H9 (cell line): ENCODE results near the gene PI4KB. TPM values are rescaled to one million over a fixed set of nuclear protein-coding genes. Genes with fewer than 3 reads are reported as not detected.

ENCODE experiments used
- DNase-seq: peaks from one replicate; pipeline ENCODE4 v3.0.0-alpha.2; 2017
- H2AFZ ChIP-seq: one replicate; pipeline ENCODE4 v1.6.1; 2013; ENCODE audit warnings: mild to moderate bottlenecking, low read length, control low read depth, moderate library complexity
- H2AK5ac ChIP-seq: 2 replicates; pipeline ENCODE4 v1.6.1; 2013; ENCODE audit warnings: low read length, control low read depth, mixed read lengths; ENCODE audit not compliant: insufficient read length
- H2BK120ac ChIP-seq: one replicate; pipeline ENCODE4 v1.6.1; 2013; ENCODE audit warnings: low read depth, mild to moderate bottlenecking, low read length, control low read depth, inconsistent platforms; ENCODE audit not compliant: poor library complexity, severe bottlenecking
- H2BK12ac ChIP-seq: 2 replicates; pipeline ENCODE4 v1.6.1; 2013; ENCODE audit warnings: low read length, control low read depth, mixed read lengths, low read depth; ENCODE audit not compliant: insufficient read length
- H2BK15ac ChIP-seq: 2 replicates; pipeline ENCODE4 v1.6.1; 2013; ENCODE audit warnings: low read depth, low read length, control low read depth
- H2BK20ac ChIP-seq: one replicate; pipeline ENCODE4 v1.6.1; 2013; ENCODE audit warnings: low read depth, mild to moderate bottlenecking, low read length, control low read depth, inconsistent platforms; ENCODE audit not compliant: poor library complexity, severe bottlenecking
- H2BK5ac ChIP-seq: 2 replicates; pipeline ENCODE4 v1.6.1; 2013; ENCODE audit warnings: low read length, control low read depth, mixed read lengths; ENCODE audit not compliant: insufficient read length
- H3K14ac ChIP-seq: 2 replicates; pipeline ENCODE4 v1.6.1; 2013; ENCODE audit warnings: low read length, control low read depth; ENCODE audit not compliant: insufficient read depth
- H3K18ac ChIP-seq: 2 replicates; pipeline ENCODE4 v1.6.1; 2013; ENCODE audit warnings: low read depth, mild to moderate bottlenecking, mixed read lengths, low read length, control low read depth; ENCODE audit not compliant: insufficient read length
- H3K23ac ChIP-seq: 2 replicates; pipeline ENCODE4 v1.6.1; 2013; ENCODE audit warnings: low read length, control low read depth, mixed read lengths, low read depth; ENCODE audit not compliant: insufficient read length
- H3K23me2 ChIP-seq: 2 replicates; pipeline ENCODE4 v1.6.1; 2013; ENCODE audit warnings: low read depth, mild to moderate bottlenecking, mixed read lengths, low read length, control low read depth; ENCODE audit not compliant: insufficient read length, poor library complexity, severe bottlenecking
- H3K27ac ChIP-seq: 2 replicates; pipeline ENCODE4 v1.5.1; 2013; ENCODE audit warnings: low read length, control low read depth, mixed read lengths, low read depth; ENCODE audit not compliant: insufficient read length
- H3K27me3 ChIP-seq: 2 replicates; pipeline ENCODE4 v1.6.1; 2013; ENCODE audit warnings: low read length, control low read depth, inconsistent platforms; ENCODE audit not compliant: insufficient read depth
- H3K4ac ChIP-seq: 2 replicates; pipeline ENCODE4 v1.6.1; 2013; ENCODE audit warnings: low read depth, mild to moderate bottlenecking, control low read depth, inconsistent platforms, low read length, moderate library complexity
- H3K4me1 ChIP-seq: 2 replicates; pipeline ENCODE4 v1.6.1; 2013; ENCODE audit warnings: low read length, control low read depth, inconsistent platforms; ENCODE audit not compliant: insufficient read depth
- H3K4me2 ChIP-seq: 2 replicates; pipeline ENCODE4 v1.6.1; 2013; ENCODE audit warnings: low read length, control low read depth, mixed read lengths; ENCODE audit not compliant: insufficient read length, insufficient read depth
- H3K56ac ChIP-seq: 2 replicates; pipeline ENCODE4 v1.6.1; 2013; ENCODE audit warnings: low read depth, mild to moderate bottlenecking, mixed read lengths, low read length, control low read depth; ENCODE audit not compliant: insufficient read length
- H3K79me1 ChIP-seq: 2 replicates; pipeline ENCODE4 v1.6.1; 2013; ENCODE audit warnings: low read depth, mild to moderate bottlenecking, moderate library complexity, low read length, control low read depth, inconsistent platforms; ENCODE audit not compliant: insufficient read depth, poor library complexity, severe bottlenecking
- H3K79me2 ChIP-seq: 2 replicates; pipeline ENCODE4 v1.6.1; 2013; ENCODE audit warnings: low read length, control low read depth, inconsistent platforms; ENCODE audit not compliant: insufficient read depth
- H3K9ac ChIP-seq: 2 replicates; pipeline ENCODE4 v1.6.1; 2013; ENCODE audit warnings: low read length, control low read depth, mixed read lengths; ENCODE audit not compliant: insufficient read length; ENCODE audit errors: extremely low read depth
- H3K9me3 ChIP-seq: one replicate; pipeline ENCODE4 v1.6.1; 2013; ENCODE audit warnings: low read depth, low read length, inconsistent platforms; ENCODE audit not compliant: control insufficient read depth
- H3T11ph ChIP-seq: one replicate; pipeline ENCODE4 v1.6.1; 2013; ENCODE audit warnings: mild to moderate bottlenecking, low read length, control low read depth, inconsistent platforms
- H4K20me1 ChIP-seq: one replicate; pipeline ENCODE4 v1.6.1; 2013; ENCODE audit not compliant: control insufficient read depth, insufficient read length, insufficient read depth
- H4K5ac ChIP-seq: 2 replicates; pipeline ENCODE4 v1.6.1; 2013; ENCODE audit warnings: low read depth, mild to moderate bottlenecking, mixed read lengths, low read length, control low read depth; ENCODE audit not compliant: insufficient read length
- H4K8ac ChIP-seq: replicated peaks from 2 replicates; pipeline ENCODE4 v1.6.1; 2013; ENCODE audit warnings: low read length, control low read depth, mixed read lengths, low read depth; ENCODE audit not compliant: insufficient read length
- H4K91ac ChIP-seq: 2 replicates; pipeline ENCODE4 v1.6.1; 2013; ENCODE audit warnings: low read depth, mild to moderate bottlenecking, moderate library complexity, mixed read lengths, low read length, control low read depth; ENCODE audit not compliant: insufficient read length
- H3K27ac Mint-ChIP-seq, 3 experiments: 2 replicates in 2 of 3; 3 replicates in 1 of 3; pipeline ENCODE4 v1.8.0; 2020 to 2021; ENCODE audit warnings: mixed read lengths in 3 of 3, mild to moderate bottlenecking in 1 of 3, moderate library complexity in 1 of 3
- H3K27me3 Mint-ChIP-seq: 2 replicates; pipeline ENCODE4 v1.8.0; 2021; ENCODE audit warnings: low read depth, mild to moderate bottlenecking, moderate library complexity, mixed read lengths
- H3K36me3 Mint-ChIP-seq, 3 experiments: 2 replicates in 2 of 3; 3 replicates in 1 of 3; pipeline ENCODE4 v1.8.0; 2020 to 2021; ENCODE audit warnings: low read depth in 3 of 3, mixed read lengths in 3 of 3; ENCODE audit not compliant: insufficient read depth in 1 of 3
- H3K4me1 Mint-ChIP-seq, 2 experiments: 2 replicates each; pipeline ENCODE4 v1.8.0; 2020; ENCODE audit warnings: mixed read lengths in 2 of 2
- H3K4me3 Mint-ChIP-seq, 2 experiments: 2 replicates in 1 of 2; 3 replicates in 1 of 2; pipeline ENCODE4 v1.8.0; 2020 to 2021; ENCODE audit warnings: mild to moderate bottlenecking in 2 of 2, mixed read lengths in 2 of 2, moderate library complexity in 1 of 2
- H3K9me3 Mint-ChIP-seq, 2 experiments: 2 replicates in 1 of 2; 3 replicates in 1 of 2; pipeline ENCODE4 v1.8.0; 2020; ENCODE audit warnings: mild to moderate bottlenecking in 2 of 2, mixed read lengths in 2 of 2, moderate library complexity in 1 of 2
- WGBS: extraction: QIAGEN DNeasy Blood & Tissue Kit; methylation state at CpG from one replicate; pipeline ENCODE4 v1.1.7; 2013; ENCODE audit warnings: missing lambda C conversion rate, low lambda C conversion rate, mixed read lengths; ENCODE audit not compliant: insufficient read length; ENCODE audit errors: extremely low coverage; 5-methylcytosine and 5-hydroxymethylcytosine counted together
- total RNA-seq: library from RNA; stranded (reverse); gene quantifications from 2 replicates; pipeline ENCODE4 v1.2.1, GENCODE V29; 2021
- TF ChIP-seq, protein P1 (sequence below): fragments of 200-600 bp; sonication (generic); conservative IDR thresholded peaks from 3 replicates; pipeline ENCODE4 v1.8.0; 2021; ENCODE audit warnings: antibody characterized with exemption, mild to moderate bottlenecking

The PI4KB gene
- total RNA-seq, 1 experiment from 2014 or later, result 39.1 TPM

DNA sequence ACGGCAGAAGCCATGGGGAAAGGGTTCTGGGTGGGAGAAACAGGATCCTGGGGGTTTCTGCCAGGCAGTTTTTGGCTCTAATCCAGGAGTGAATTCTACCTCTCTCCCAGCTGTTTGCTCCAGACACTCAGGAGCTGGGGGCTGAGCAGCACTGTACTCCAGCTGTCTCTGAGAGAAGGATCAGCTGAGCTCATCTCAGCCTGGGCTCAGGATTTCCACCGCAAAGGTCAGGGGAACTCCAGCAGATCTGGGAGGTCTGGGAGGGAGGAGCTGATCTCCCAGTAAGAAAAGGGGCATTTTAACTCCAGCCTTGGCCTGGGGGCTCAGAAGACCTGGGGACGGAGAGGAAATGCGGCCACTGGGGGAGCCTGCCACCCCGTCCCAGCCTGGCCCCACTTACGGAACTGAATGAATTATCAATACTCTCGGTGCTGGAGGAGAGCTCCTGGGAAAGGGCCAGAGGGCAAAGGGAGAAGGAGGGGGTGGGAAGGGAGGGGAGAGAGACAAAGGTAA is 17.3 kb downstream of the PI4KB start:
- TF ChIP-seq, protein P1, sequence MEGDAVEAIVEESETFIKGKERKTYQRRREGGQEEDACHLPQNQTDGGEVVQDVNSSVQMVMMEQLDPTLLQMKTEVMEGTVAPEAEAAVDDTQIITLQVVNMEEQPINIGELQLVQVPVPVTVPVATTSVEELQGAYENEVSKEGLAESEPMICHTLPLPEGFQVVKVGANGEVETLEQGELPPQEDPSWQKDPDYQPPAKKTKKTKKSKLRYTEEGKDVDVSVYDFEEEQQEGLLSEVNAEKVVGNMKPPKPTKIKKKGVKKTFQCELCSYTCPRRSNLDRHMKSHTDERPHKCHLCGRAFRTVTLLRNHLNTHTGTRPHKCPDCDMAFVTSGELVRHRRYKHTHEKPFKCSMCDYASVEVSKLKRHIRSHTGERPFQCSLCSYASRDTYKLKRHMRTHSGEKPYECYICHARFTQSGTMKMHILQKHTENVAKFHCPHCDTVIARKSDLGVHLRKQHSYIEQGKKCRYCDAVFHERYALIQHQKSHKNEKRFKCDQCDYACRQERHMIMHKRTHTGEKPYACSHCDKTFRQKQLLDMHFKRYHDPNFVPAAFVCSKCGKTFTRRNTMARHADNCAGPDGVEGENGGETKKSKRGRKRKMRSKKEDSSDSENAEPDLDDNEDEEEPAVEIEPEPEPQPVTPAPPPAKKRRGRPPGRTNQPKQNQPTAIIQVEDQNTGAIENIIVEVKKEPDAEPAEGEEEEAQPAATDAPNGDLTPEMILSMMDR, result no peak
- no peak overlapping the region for H2BK20ac ChIP-seq
- H2BK15ac ChIP-seq, result no peak overlapping the region
- peaks cover 2% of the 10 kb centered on the region for H4K20me1 ChIP-seq
- WGBS, result no CpG with 5 or more reads among the region's 7 CpGs
- Mint-ChIP-seq H3K27ac (peak overlapping the region; percentile 16 to 87 (median 85); a peak in 4 of 7 replicates), H3K9me3 (no peaks in the 10 kb centered on the region), H3K4me1 (peaks cover 10 to 11% of the 10 kb centered on the region in 2 experiments), H3K36me3 (peaks cover 21 to 70% (median 38%) of the 10 kb centered on the region in 3 experiments), H3K27me3 (no peaks in the 10 kb centered on the region), H3K4me3 (peak overlapping the region in 1 of 2 experiments; percentile 33; a peak in 1 of 5 replicates)
- H3K4ac ChIP-seq, result no peak overlapping the region
- no peaks in the 10 kb centered on the region for H3K23me2 ChIP-seq
- no peak overlapping the region for H4K8ac ChIP-seq
- H3K14ac ChIP-seq, result no peak overlapping the region; the same call in 1 of the 2 replicates
- no peaks in the 10 kb centered on the region for H3K27me3 ChIP-seq
- no peak overlapping the region for H3K27ac ChIP-seq
- H3K4me2 ChIP-seq, result no peak overlapping the region
- no peak overlapping the region for H4K91ac ChIP-seq
- no peak overlapping the region for H4K5ac ChIP-seq
- no peak overlapping the region for H2BK120ac ChIP-seq
- H3K4me1 ChIP-seq, result 0 out of 2 replicates have a peak, but pooled peaks cover 5% of the 10 kb centered on the region
- H3K56ac ChIP-seq, result no peak overlapping the region
- DNase-seq, result peak; percentile 53
- H2AK5ac ChIP-seq, result no peak overlapping the region
- no peak overlapping the region for H3T11ph ChIP-seq
- H3K9me3 ChIP-seq, result no peaks in the 10 kb centered on the region
- no peaks in the 10 kb centered on the region for H3K79me1 ChIP-seq
- H2BK12ac ChIP-seq, result no peak overlapping the region
- H2BK5ac ChIP-seq, result no peak overlapping the region
- no peak overlapping the region for H3K9ac ChIP-seq
- H3K79me2 ChIP-seq, result no peaks in the 10 kb centered on the region
- H3K23ac ChIP-seq, result no peak overlapping the region
- H3K18ac ChIP-seq, result no peak overlapping the region
- H2AFZ ChIP-seq, result no peak overlapping the region
